ENCODE measurements around the gene PTGS2. TPM values are rescaled to one million over a fixed set of nuclear protein-coding genes. Genes with fewer than 3 reads are reported as not detected.

The PTGS2 gene
- total RNA-seq, 1 donor from 2014 or later, result 2.8 TPM

DNA sequence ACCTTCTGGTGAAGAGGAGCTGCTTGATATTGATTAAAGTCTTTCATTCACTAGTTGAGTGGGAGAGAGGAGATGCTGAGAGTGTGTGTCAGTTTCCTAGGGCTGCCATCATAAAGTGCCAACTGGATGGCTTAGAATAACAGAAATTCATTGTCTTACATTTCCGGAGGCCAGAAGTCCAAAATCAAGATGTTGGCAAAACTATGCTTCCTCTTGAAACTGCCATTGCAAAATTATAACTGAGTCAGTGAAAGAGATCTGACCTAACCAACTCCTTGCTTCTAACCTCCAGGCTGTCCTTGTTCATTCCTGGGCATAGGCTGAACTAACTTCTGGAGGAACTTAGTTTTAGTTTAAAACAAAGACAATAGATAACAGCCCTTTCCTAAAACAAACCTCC, 47.1 kb downstream of the PTGS2 start:
- Mint-ChIP-seq H3K4me3 (ENCODE audit: unreplicated experiment) (no peak overlapping the region), H3K9me3 (ENCODE audit: low read depth) (no peaks in the 10 kb centered on the region), H3K4me1 (ENCODE audit: low read depth) (peaks cover 7% of the 10 kb centered on the region), H3K27ac (ENCODE audit: unreplicated experiment) (no peak overlapping the region), H3K36me3 (ENCODE audit: low read depth) (no peaks in the 10 kb centered on the region), H3K27me3 (ENCODE audit: low read depth) (no peaks in the 10 kb centered on the region)
- DNase-seq (ENCODE audit: low spot score), result no peak
- TF ChIP-seq, protein P1, sequence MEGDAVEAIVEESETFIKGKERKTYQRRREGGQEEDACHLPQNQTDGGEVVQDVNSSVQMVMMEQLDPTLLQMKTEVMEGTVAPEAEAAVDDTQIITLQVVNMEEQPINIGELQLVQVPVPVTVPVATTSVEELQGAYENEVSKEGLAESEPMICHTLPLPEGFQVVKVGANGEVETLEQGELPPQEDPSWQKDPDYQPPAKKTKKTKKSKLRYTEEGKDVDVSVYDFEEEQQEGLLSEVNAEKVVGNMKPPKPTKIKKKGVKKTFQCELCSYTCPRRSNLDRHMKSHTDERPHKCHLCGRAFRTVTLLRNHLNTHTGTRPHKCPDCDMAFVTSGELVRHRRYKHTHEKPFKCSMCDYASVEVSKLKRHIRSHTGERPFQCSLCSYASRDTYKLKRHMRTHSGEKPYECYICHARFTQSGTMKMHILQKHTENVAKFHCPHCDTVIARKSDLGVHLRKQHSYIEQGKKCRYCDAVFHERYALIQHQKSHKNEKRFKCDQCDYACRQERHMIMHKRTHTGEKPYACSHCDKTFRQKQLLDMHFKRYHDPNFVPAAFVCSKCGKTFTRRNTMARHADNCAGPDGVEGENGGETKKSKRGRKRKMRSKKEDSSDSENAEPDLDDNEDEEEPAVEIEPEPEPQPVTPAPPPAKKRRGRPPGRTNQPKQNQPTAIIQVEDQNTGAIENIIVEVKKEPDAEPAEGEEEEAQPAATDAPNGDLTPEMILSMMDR (IDR thresholded peaks at IDR 0.05), result no peak

DNA sequence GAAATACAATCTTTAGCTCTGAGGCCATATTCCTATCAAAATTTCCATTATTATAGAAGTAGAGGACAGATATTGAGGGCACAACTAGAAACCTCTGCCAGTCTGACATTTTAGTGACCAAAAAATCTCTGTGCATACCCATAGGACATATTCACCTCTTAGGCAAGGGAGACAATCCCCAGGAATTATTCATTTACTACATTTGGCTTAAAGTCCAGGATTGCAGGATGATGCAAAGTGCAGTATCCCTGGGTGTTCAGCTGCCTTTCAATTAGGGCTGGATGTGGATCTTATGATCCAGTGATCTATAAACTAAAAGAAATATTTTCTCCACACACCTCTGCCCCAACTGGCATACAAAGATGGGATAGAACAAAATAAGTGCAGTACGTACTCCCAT, 50.9 kb downstream of the PTGS2 start:
- H3K9me3 Mint-ChIP-seq (ENCODE audit: low read depth), result no peaks in the 10 kb centered on the region
- no peak overlapping the region for H3K4me3 Mint-ChIP-seq (ENCODE audit: unreplicated experiment)
- no peaks in the 10 kb centered on the region for H3K27me3 Mint-ChIP-seq (ENCODE audit: low read depth)
- DNase-seq (ENCODE audit: low spot score), result no peak
- no peaks in the 10 kb centered on the region for H3K36me3 Mint-ChIP-seq (ENCODE audit: low read depth)
- TF ChIP-seq, protein P1 (IDR thresholded peaks at IDR 0.05), result no peak
- H3K27ac Mint-ChIP-seq (ENCODE audit: unreplicated experiment), result no peak overlapping the region
- no peaks in the 10 kb centered on the region for H3K4me1 Mint-ChIP-seq (ENCODE audit: low read depth)

DNA sequence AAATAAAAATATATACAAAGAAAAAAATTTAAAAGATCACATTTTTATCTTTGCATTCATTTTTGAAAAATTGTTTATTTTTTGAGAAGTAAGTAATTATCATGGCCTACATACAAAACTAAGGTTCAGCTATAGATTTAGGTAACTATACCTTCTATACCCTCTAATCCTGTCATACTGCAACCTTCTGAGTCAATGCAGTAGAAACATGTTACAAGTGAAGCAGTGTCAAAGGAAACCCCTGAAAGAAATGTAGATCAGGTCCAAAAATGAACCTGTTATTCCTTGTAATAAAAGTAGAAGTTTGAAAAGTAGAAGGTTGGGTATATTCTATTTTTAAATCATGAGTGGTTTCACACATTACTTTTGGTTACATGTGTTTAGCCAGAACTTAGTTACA, 51.3 kb downstream of the PTGS2 start:
- Mint-ChIP-seq H3K36me3 (ENCODE audit: low read depth) (no peaks in the 10 kb centered on the region), H3K4me3 (ENCODE audit: unreplicated experiment) (no peak overlapping the region), H3K9me3 (ENCODE audit: low read depth) (no peaks in the 10 kb centered on the region), H3K27ac (ENCODE audit: unreplicated experiment) (no peak overlapping the region), H3K4me1 (ENCODE audit: low read depth) (no peaks in the 10 kb centered on the region), H3K27me3 (ENCODE audit: low read depth) (no peaks in the 10 kb centered on the region)
- TF ChIP-seq, protein P1 (IDR thresholded peaks at IDR 0.05), result no peak
- no peak for DNase-seq (ENCODE audit: low spot score)

DNA sequence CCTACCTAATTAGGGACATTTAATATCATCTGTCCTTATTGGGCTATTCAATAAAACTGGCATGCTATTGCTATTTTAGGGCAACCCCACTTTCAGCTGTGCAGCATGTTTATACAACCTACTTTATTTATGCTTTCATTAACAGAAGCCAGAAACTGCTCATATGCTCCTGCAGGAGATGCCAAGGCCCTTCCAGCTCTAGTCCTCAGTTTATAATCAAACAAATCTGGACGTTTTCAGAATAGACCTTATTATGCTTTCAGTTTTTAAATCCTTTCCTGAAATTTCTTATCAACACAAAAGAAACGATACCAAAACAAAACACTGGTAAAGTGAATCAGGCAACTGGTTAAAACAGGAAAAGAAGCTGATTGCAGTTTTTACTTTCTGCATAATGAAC, 53.2 kb downstream of the PTGS2 start:
- DNase-seq (ENCODE audit: low spot score), result no peak
- no peak overlapping the region for H3K27ac Mint-ChIP-seq (ENCODE audit: unreplicated experiment)
- H3K9me3 Mint-ChIP-seq (ENCODE audit: low read depth), result no peaks in the 10 kb centered on the region
- TF ChIP-seq, protein P1 (IDR thresholded peaks at IDR 0.05), result no peak
- no peaks in the 10 kb centered on the region for H3K27me3 Mint-ChIP-seq (ENCODE audit: low read depth)
- no peak overlapping the region for H3K4me3 Mint-ChIP-seq (ENCODE audit: unreplicated experiment)
- peaks cover 3% of the 10 kb centered on the region for H3K36me3 Mint-ChIP-seq (ENCODE audit: low read depth)
- H3K4me1 Mint-ChIP-seq (ENCODE audit: low read depth), result no peaks in the 10 kb centered on the region

DNA sequence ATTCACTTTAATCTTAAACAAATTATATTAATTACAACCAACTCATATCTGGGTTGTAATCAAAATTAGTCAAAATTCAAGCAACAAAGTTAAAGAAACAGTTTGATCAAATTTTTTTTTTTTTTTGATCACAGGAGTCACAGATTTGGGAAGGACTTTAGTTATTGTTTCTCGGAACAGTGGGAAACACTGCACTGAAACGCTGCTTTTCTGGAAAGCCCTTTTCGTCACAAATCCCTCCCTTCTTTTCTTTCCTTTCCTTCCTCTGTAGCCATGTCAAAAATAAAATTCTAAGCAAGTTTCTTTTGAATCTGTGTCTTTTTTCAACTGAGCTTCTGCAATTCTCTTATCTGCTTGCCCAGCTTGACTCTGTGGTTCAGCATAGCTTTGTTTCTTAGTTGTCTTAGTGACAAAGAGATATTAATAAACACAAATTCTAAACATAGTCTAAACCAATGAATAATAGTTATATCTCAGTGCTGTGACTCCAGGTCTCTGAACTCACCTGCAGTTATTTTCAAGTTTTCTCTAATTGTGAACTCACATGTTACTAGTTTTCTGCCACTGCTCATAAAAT, 53.8 kb downstream of the PTGS2 start:
- DNase-seq (ENCODE audit: low spot score), result no peak
- H3K4me3 Mint-ChIP-seq (ENCODE audit: unreplicated experiment), result no peak overlapping the region
- peaks cover 3% of the 10 kb centered on the region for H3K36me3 Mint-ChIP-seq (ENCODE audit: low read depth)
- TF ChIP-seq, protein P1 (IDR thresholded peaks at IDR 0.05), result no peak
- no peaks in the 10 kb centered on the region for H3K27me3 Mint-ChIP-seq (ENCODE audit: low read depth)
- H3K27ac Mint-ChIP-seq (ENCODE audit: unreplicated experiment), result no peak overlapping the region
- no peaks in the 10 kb centered on the region for H3K9me3 Mint-ChIP-seq (ENCODE audit: low read depth)
- H3K4me1 Mint-ChIP-seq (ENCODE audit: low read depth), result no peaks in the 10 kb centered on the region
